GM23338 (cell line): ENCODE measurements around the gene C15orf62. TPM values are rescaled to one million over a fixed set of nuclear protein-coding genes. Genes with fewer than 3 reads are reported as not detected.

ENCODE experiments used
- ATAC-seq: fragments of 200-7000 bp; cut with Tn5 transposase; 3 replicates; pipeline ENCODE4 v1.9.1; 2020
- DNase-seq: peaks from one replicate; pipeline ENCODE4 v3.0.0-alpha.2; 2015; ENCODE audit warnings: low spot score
- H2AFZ ChIP-seq: fragments of 200-600 bp; sonication (generic); 2 replicates; pipeline ENCODE4 v1.8.0; 2016; ENCODE audit warnings: antibody characterized with exemption, mild to moderate bottlenecking, moderate library complexity
- H3F3A ChIP-seq: fragments of 200-600 bp; sonication (generic); replicated peaks from 2 replicates; pipeline ENCODE4 v1.8.0; 2017; ENCODE audit warnings: antibody characterized with exemption, mixed run types, low read depth
- H3K27ac ChIP-seq: fragments of 200-600 bp; sonication (generic); 2 replicates; pipeline ENCODE4 v1.6.1; 2016; ENCODE audit warnings: low read depth
- H3K27me3 ChIP-seq: fragments of 200-600 bp; sonication (generic); 2 replicates; pipeline ENCODE4 v1.8.0; 2016; ENCODE audit warnings: mild to moderate bottlenecking, mixed run types, moderate library complexity; ENCODE audit not compliant: insufficient read depth
- H3K36me3 ChIP-seq: fragments of 200-600 bp; sonication (generic); 2 replicates; pipeline ENCODE4 v1.8.0; 2016; ENCODE audit warnings: mild to moderate bottlenecking; ENCODE audit not compliant: insufficient read depth
- H3K4me1 ChIP-seq: fragments of 200-600 bp; sonication (generic); 2 replicates; pipeline ENCODE4 v1.8.0; 2016; ENCODE audit warnings: mild to moderate bottlenecking, moderate library complexity; ENCODE audit not compliant: insufficient read depth
- H3K4me2 ChIP-seq: fragments of 200-600 bp; sonication (generic); 2 replicates; pipeline ENCODE4 v1.7.1; 2017; ENCODE audit warnings: mixed run types
- H3K4me3 ChIP-seq: fragments of 200-600 bp; sonication (generic); 2 replicates; pipeline ENCODE4 v1.6.1; 2016; ENCODE audit warnings: mixed run types
- H3K79me2 ChIP-seq: fragments of 200-600 bp; sonication (generic); replicated peaks from 2 replicates; pipeline ENCODE4 v1.8.0; 2017; ENCODE audit warnings: mild to moderate bottlenecking; ENCODE audit not compliant: insufficient read depth
- H3K9me2 ChIP-seq: fragments of 200-600 bp; sonication (generic); 2 replicates; pipeline ENCODE4 v1.8.0; 2017; ENCODE audit not compliant: insufficient read depth
- H4K20me1 ChIP-seq: fragments of 200-600 bp; sonication (generic); replicated peaks from 2 replicates; pipeline ENCODE4 v1.8.0; 2017; ENCODE audit warnings: mild to moderate bottlenecking; ENCODE audit not compliant: insufficient read depth
- H3K27ac Mint-ChIP-seq: 2 replicates; pipeline ENCODE4 v1.8.0; 2020; ENCODE audit warnings: inconsistent platforms, mild to moderate bottlenecking, moderate library complexity, mixed read lengths
- H3K27me3 Mint-ChIP-seq: 3 replicates; pipeline ENCODE4 v1.8.0; 2022; ENCODE audit warnings: low read depth, mild to moderate bottlenecking, moderate library complexity, mixed read lengths, inconsistent platforms; ENCODE audit not compliant: insufficient read depth, poor library complexity
- H3K36me3 Mint-ChIP-seq: 3 replicates; pipeline ENCODE4 v1.8.0; 2021; ENCODE audit warnings: low read depth, mild to moderate bottlenecking, inconsistent platforms, moderate library complexity, mixed read lengths
- H3K4me1 Mint-ChIP-seq: 3 replicates; pipeline ENCODE4 v1.8.0; 2020; ENCODE audit warnings: mild to moderate bottlenecking, inconsistent platforms, mixed read lengths
- H3K4me3 Mint-ChIP-seq: 3 replicates; pipeline ENCODE4 v1.8.0; 2021; ENCODE audit warnings: moderate library complexity, mild to moderate bottlenecking, inconsistent platforms, mixed read lengths
- H3K9me3 Mint-ChIP-seq: 3 replicates; pipeline ENCODE4 v1.8.0; 2020; ENCODE audit warnings: moderate library complexity, mild to moderate bottlenecking, inconsistent platforms, mixed read lengths
- CREB1 ChIP-seq: fragments of 250-450 bp; sonication (Bioruptor Pico); IDR thresholded peaks from 2 replicates; pipeline ENCODE4 v1.5.0; 2020; ENCODE audit warnings: low read depth, mild to moderate bottlenecking, moderate library complexity
- EZH2 ChIP-seq: fragments of 200-600 bp; sonication (generic); IDR thresholded peaks from one replicate; pipeline ENCODE4 v1.8.0; 2017; ENCODE audit warnings: antibody characterized with exemption, mild to moderate bottlenecking, low read depth; ENCODE audit not compliant: unreplicated experiment
- EZH2phosphoT487 ChIP-seq: fragments of 200-600 bp; sonication (generic); IDR thresholded peaks from one replicate; pipeline ENCODE4 v1.8.1; 2018; ENCODE audit warnings: antibody characterized with exemption; ENCODE audit not compliant: unreplicated experiment
- JUNB ChIP-seq: IDR thresholded peaks from one replicate; pipeline ENCODE4 v1.6.1; 2016; ENCODE audit warnings: antibody characterized with exemption; ENCODE audit not compliant: unreplicated experiment
- NANOG ChIP-seq: IDR thresholded peaks from 2 replicates; pipeline ENCODE4 v1.6.1; 2016; ENCODE audit warnings: antibody characterized with exemption, borderline replicate concordance
- POLR2AphosphoS5 ChIP-seq: IDR thresholded peaks from 2 replicates; pipeline ENCODE4 v1.6.1; 2016; ENCODE audit warnings: antibody characterized with exemption, low read depth
- STAT1 ChIP-seq: IDR thresholded peaks from one replicate; pipeline ENCODE4 v1.6.1; 2016; ENCODE audit warnings: antibody characterized with exemption; ENCODE audit not compliant: unreplicated experiment
- long read RNA-seq: library from polyadenylated mRNA; unstranded; transcript quantifications from one replicate; pipeline ENCODE4 v2.0.0, GENCODE V29; 2020; ENCODE audit not compliant: unreplicated experiment
- polyA plus RNA-seq: library from polyadenylated mRNA; unstranded; fragments of >200 nt; fragmentation: Nextera tagmentation; extraction: Ambion mirVana; gene quantifications from 2 replicates; pipeline ENCODE4 v1.2.1, GENCODE V29; 2016
- total RNA-seq: library from RNA; depleted of rRNA; stranded (reverse); fragments of >200 nt; shearing (Covaris generic); gene quantifications from 2 replicates; pipeline ENCODE4 v1.2.3, GENCODE V29; 2014; rRNA removed
- TF ChIP-seq, protein P1 (sequence below): IDR thresholded peaks from 2 replicates; pipeline ENCODE4 v1.6.1; 2016; ENCODE audit warnings: antibody characterized with exemption
- TF ChIP-seq, protein P2 (sequence below): fragments of 250-450 bp; sonication (Bioruptor Pico); IDR thresholded peaks from 2 replicates; pipeline ENCODE4 v1.5.0; 2020; ENCODE audit warnings: mild to moderate bottlenecking, moderate library complexity
- TF ChIP-seq, protein P3 (sequence below), 2 experiments: fragments of 200-600 bp in 1 of 2; sonication (generic) in 1 of 2; conservative IDR thresholded peaks; 2 replicates each; pipeline versions ENCODE4 v1.5.1 to v1.6.1; 2016 to 2017; ENCODE audit warnings: antibody characterized with exemption in 2 of 2, low read depth in 2 of 2, mild to moderate bottlenecking in 2 of 2, moderate library complexity in 1 of 2

C15orf62 gene, protein sequence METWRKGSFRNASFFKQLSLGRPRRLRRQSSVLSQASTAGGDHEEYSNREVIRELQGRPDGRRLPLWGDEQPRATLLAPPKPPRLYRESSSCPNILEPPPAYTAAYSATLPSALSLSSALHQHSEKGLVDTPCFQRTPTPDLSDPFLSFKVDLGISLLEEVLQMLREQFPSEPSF
- total RNA-seq = 0.08 and 0.80 TPM in 2 replicates
- 0.16 and 0.68 TPM in 2 replicates for polyA plus RNA-seq
- long read RNA-seq = 0 reads

DNA sequence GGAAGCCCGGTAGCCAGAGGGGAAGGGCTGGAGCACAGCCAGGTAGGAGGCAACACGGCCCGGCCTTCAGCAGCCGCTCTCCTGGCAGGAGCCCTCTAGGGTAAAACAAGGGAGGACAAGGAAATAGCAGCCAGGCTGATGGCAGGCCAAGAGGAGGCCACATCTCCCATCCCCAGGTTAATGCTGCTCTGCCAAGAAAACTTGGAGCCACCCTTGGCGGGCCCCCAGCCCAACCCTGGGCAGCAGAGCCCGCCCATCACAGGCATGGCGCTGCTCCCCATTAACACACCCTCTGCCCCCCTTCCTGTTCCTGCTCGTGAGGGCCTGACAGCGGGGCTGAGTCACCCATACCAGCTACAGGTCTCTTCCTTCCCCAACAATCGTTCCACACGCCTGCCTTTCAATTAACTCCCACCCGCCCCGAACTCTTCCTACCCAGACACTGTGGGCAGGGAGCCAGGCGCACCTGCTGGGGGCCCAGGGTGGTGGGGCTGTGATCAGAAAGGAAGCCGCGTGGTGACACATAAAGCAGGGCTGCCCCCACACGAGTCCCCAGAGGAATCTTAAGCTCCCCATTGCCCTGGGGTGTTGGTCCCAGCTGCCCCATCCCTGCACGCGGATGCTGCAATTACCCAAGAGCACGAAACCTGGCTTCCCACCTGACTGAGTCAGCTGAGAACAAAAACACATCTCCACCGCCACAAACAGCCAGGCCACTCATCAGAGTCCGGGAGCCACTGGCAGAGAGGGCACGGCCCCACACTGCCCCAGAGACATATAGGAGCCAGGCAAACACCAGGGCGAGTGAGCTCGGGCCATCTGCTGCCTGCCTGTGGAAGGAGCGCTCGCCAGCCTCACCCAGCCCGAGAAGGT is at the start of gene C15orf62:
TSS of gene C15orf62 (plus strand) at position 707 of the 873 bp plus-strand sequence. CDS start 516 bp downstream, outside the sequence.
- ATAC-seq (no peak), DNase-seq (no peak)
- H3K4me1 Mint-ChIP-seq = peaks cover 39% of the 10 kb centered on the region
- Histone ChIP-seq H3K4me3 (no peak within 1 kb of the TSS), H3K9me2 (no peaks in the 10 kb centered on the region), H3K27ac (no peak within 1 kb of the TSS), H2AFZ (no peak within 1 kb of the TSS), H3K4me1 (peaks cover 14% of the 10 kb centered on the region), H3K79me2 (no peaks in the 10 kb centered on the region), H3K27me3 (no peaks in the 10 kb centered on the region), H3K4me2 (no peak within 1 kb of the TSS), H3K36me3 (no peaks in the 10 kb centered on the region), H3F3A (peaks cover 6% of the 10 kb centered on the region), H4K20me1 (no peaks in the 10 kb centered on the region)
- H3K27me3 Mint-ChIP-seq = peaks cover 18% of the 10 kb centered on the region
- H3K9me3 Mint-ChIP-seq = no peaks in the 10 kb centered on the region
- peak within 1 kb of the TSS; percentile 41 for H3K27ac Mint-ChIP-seq
- no peak within 1 kb of the TSS; the same call in 2 of the 3 replicates for H3K4me3 Mint-ChIP-seq
- peaks cover 3% of the 10 kb centered on the region for H3K36me3 Mint-ChIP-seq
- TF ChIP-seq CREB1 (CRISPR knock-in tag) = no peak
- no peak for TF ChIP-seq STAT1
- no peak for TF ChIP-seq NANOG
- TF ChIP-seq, protein P1, sequence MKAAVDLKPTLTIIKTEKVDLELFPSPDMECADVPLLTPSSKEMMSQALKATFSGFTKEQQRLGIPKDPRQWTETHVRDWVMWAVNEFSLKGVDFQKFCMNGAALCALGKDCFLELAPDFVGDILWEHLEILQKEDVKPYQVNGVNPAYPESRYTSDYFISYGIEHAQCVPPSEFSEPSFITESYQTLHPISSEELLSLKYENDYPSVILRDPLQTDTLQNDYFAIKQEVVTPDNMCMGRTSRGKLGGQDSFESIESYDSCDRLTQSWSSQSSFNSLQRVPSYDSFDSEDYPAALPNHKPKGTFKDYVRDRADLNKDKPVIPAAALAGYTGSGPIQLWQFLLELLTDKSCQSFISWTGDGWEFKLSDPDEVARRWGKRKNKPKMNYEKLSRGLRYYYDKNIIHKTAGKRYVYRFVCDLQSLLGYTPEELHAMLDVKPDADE = no peak
- no peak for TF ChIP-seq EZH2

DNA sequence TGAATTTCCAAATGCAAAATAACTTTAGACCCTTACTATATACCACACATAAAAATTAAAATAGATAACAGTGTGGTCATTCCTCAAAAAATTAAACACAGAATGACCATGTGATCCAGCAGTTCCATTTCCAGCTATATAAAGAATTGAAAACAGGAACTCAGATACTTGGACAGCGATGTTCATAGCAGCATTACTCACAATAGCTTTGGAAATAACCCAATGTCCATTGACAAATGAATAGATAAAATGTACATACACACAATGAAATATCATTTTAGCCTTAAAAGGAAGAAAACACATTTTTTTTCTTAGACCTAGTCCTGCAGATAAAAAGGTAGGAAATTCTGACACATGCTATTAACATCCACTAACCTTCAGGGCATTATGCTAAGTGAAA is 48.1 kb upstream of the C15orf62 start:
- Histone ChIP-seq H2AFZ (no peak overlapping the region), H3K4me3 (no peak overlapping the region), H4K20me1 (no peaks in the 10 kb centered on the region; the same call in 1 of the 2 replicates), H3K36me3 (peaks cover 33% of the 10 kb centered on the region; the same call in 1 of the 2 replicates), H3K79me2 (no peaks in the 10 kb centered on the region), H3K27ac (0 out of 2 replicates have a peak overlapping the region, but pooled peaks have one; percentile 7), H3K9me2 (no peaks in the 10 kb centered on the region), H3F3A (no peaks in the 10 kb centered on the region), H3K4me2 (no peak overlapping the region), H3K4me1 (no peaks in the 10 kb centered on the region), H3K27me3 (no peaks in the 10 kb centered on the region)
- Mint-ChIP-seq H3K27me3 (peaks cover under 1% of the 10 kb centered on the region), H3K36me3 (peaks cover 38% of the 10 kb centered on the region; the same call in 2 of the 3 replicates), H3K4me3 (no peak overlapping the region), H3K27ac (no peak overlapping the region), H3K4me1 (no peaks in the 10 kb centered on the region), H3K9me3 (no peaks in the 10 kb centered on the region)
- ATAC-seq (no peak), DNase-seq (no peak)
- TF ChIP-seq, protein P2, sequence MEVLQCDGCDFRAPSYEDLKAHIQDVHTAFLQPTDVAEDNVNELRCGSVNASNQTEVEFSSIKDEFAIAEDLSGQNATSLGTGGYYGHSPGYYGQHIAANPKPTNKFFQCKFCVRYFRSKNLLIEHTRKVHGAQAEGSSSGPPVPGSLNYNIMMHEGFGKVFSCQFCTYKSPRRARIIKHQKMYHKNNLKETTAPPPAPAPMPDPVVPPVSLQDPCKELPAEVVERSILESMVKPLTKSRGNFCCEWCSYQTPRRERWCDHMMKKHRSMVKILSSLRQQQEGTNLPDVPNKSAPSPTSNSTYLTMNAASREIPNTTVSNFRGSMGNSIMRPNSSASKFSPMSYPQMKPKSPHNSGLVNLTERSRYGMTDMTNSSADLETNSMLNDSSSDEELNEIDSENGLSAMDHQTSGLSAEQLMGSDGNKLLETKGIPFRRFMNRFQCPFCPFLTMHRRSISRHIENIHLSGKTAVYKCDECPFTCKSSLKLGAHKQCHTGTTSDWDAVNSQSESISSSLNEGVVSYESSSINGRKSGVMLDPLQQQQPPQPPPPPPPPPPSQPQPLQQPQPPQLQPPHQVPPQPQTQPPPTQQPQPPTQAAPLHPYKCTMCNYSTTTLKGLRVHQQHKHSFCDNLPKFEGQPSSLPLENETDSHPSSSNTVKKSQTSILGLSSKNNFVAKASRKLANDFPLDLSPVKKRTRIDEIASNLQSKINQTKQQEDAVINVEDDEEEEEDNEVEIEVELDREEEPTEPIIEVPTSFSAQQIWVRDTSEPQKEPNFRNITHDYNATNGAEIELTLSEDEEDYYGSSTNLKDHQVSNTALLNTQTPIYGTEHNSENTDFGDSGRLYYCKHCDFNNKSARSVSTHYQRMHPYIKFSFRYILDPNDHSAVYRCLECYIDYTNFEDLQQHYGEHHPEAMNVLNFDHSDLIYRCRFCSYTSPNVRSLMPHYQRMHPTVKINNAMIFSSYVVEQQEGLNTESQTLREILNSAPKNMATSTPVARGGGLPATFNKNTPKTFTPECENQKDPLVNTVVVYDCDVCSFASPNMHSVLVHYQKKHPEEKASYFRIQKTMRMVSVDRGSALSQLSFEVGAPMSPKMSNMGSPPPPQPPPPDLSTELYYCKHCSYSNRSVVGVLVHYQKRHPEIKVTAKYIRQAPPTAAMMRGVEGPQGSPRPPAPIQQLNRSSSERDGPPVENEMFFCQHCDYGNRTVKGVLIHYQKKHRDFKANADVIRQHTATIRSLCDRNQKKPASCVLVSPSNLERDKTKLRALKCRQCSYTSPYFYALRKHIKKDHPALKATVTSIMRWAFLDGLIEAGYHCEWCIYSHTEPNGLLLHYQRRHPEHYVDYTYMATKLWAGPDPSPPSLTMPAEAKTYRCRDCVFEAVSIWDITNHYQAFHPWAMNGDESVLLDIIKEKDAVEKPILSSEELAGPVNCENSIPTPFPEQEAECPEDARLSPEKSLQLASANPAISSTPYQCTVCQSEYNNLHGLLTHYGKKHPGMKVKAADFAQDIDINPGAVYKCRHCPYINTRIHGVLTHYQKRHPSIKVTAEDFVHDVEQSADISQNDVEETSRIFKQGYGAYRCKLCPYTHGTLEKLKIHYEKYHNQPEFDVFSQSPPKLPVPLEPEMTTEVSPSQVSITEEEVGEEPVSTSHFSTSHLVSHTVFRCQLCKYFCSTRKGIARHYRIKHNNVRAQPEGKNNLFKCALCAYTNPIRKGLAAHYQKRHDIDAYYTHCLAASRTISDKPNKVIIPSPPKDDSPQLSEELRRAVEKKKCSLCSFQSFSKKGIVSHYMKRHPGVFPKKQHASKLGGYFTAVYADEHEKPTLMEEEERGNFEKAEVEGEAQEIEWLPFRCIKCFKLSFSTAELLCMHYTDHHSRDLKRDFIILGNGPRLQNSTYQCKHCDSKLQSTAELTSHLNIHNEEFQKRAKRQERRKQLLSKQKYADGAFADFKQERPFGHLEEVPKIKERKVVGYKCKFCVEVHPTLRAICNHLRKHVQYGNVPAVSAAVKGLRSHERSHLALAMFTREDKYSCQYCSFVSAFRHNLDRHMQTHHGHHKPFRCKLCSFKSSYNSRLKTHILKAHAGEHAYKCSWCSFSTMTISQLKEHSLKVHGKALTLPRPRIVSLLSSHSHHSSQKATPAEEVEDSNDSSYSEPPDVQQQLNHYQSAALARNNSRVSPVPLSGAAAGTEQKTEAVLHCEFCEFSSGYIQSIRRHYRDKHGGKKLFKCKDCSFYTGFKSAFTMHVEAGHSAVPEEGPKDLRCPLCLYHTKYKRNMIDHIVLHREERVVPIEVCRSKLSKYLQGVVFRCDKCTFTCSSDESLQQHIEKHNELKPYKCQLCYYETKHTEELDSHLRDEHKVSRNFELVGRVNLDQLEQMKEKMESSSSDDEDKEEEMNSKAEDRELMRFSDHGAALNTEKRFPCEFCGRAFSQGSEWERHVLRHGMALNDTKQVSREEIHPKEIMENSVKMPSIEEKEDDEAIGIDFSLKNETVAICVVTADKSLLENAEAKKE = no peak
- TF ChIP-seq POLR2AphosphoS5 = no peak
- TF ChIP-seq JUNB = no peak
- no peak for TF ChIP-seq CREB1 (CRISPR knock-in tag)
- TF ChIP-seq, protein P3, sequence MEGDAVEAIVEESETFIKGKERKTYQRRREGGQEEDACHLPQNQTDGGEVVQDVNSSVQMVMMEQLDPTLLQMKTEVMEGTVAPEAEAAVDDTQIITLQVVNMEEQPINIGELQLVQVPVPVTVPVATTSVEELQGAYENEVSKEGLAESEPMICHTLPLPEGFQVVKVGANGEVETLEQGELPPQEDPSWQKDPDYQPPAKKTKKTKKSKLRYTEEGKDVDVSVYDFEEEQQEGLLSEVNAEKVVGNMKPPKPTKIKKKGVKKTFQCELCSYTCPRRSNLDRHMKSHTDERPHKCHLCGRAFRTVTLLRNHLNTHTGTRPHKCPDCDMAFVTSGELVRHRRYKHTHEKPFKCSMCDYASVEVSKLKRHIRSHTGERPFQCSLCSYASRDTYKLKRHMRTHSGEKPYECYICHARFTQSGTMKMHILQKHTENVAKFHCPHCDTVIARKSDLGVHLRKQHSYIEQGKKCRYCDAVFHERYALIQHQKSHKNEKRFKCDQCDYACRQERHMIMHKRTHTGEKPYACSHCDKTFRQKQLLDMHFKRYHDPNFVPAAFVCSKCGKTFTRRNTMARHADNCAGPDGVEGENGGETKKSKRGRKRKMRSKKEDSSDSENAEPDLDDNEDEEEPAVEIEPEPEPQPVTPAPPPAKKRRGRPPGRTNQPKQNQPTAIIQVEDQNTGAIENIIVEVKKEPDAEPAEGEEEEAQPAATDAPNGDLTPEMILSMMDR (conservative IDR thresholded peaks at IDR 0.05; ENCODE audit: low read depth in 2 of 2) = no peak
- TF ChIP-seq STAT1 = no peak
- no peak for TF ChIP-seq EZH2phosphoT487
- TF ChIP-seq EZH2 = no peak
